Measurements from ENCODE around the gene PNMA1.

PNMA1 gene, protein sequence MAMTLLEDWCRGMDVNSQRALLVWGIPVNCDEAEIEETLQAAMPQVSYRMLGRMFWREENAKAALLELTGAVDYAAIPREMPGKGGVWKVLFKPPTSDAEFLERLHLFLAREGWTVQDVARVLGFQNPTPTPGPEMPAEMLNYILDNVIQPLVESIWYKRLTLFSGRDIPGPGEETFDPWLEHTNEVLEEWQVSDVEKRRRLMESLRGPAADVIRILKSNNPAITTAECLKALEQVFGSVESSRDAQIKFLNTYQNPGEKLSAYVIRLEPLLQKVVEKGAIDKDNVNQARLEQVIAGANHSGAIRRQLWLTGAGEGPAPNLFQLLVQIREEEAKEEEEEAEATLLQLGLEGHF

DNA sequence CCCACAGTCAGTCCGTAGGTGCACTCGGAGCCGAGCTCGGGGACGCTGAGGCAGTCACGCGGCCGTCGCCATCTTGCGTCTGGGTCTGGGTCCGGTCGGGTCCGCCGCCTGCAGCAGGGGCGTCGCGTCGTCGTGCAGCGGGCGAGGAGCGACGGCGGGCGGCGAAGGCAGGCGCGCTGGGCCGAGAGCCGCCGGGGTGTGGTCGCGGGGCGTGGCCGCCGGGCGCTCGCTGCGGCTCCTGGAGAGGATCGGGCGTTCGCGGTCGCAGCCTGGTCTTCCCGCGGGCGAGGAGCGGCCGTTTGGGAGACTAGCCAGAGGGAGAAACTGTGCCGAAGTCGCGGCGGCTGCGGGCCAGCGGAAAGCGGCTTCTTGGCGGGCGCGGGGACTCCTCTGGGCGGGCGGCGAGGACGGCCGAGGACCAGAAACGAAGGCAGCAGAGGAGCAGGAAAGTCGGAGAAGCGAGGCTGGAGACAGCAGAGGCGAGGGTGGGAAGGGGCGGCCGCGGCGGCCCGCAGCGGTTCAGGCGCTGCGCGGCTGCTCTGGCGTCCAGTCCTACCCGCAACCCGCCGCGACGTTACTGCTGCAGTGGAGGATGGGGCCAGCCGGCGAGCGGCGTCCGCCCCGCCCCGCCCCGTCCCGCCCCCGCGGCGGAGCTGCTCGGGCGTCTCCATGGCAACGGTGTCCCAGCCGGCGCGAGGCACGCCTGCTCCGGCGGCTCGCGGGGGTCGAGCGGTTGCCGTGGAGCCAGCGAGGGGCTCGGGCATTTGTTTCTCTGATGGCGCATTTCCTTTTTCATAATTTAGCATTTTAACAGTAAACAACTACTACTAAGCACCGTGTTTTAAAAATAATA lies at the start of gene PNMA1:
Gene PNMA1, minus strand, starts transcription at position 582 of the 853 bp plus-strand sequence. CDS start 745 bp downstream, outside the sequence.
- DNase-seq: peak; percentile 83

DNA sequence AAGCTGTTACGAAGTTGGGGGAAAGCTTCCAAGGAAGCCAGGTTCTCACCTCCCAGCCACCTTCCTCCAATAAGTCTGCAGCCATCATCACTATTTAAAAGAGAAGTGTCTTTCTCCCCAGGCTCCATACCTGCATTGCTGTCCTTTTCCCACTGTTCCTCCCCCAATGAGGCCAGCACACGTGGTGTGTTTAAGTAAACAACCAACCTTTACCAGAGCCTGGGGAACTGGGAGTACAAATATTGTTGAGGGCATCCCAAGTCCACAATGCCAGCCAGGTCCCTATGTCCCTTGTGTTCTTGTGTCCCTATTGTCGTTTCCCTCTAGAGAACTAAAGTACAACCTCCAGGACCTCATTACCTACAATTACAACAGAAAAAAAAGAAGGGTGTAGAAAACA lies 49.2 kb upstream of the PNMA1 start:
- no peak for DNase-seq

DNA sequence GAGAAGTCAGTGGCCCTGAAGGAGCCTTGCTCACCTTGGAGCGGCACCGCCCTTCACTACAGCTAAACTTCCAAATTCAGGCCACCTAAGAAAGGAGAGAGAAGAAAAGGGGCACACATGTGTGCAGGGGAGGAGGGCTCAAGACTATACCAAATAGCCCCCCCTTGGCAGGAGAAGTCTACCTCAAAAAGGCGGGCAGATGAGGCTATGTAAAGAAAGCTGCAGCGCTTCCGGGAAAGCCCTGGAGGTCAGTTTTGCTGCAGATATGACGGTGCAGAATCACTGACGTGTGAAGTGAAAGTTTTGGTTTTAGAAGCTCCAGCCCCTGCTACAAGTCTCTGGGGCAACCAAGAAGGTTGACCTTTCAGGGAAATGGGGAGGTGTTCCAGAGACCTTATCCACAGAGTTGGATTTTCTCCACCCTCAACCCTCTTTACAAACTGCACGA lies 48.2 kb upstream of the PNMA1 start:
- DNase-seq: no peak

DNA sequence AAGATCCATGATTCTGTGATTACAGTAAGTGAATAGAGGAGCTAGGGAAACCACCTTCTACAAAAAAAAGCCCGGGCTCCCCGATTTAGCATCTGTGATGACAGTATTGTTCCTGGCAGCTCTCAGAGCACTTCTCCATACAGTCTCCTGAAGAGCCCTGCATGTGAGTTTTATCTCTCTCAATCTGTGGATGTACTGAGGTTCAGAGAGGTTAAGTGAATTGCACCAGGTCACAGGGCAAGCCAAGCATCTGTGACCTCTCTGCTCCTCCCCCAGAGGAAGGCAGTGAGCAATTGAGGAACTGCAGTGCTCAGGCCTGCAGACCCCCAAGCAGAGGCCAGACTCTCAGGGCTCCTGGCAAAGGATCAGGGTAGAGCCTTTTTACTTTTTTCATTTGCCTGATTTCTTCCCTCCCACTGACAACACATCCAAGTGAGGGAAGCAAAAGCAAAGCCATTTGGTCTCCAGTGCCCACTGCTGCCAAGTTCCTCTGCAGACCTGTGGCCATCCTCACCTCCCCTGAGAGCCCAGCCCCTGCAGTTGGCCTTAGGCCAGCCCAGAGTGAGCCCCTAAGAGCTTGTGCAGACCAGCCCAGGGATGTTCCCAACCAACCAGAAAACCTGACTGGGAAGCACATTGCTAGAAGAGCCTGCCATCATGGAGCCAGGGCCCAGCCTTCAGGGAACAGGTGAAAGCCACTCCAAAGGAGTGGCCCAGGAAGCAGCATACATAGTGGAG lies 47.6 kb upstream of the PNMA1 start:
- no peak for DNase-seq

DNA sequence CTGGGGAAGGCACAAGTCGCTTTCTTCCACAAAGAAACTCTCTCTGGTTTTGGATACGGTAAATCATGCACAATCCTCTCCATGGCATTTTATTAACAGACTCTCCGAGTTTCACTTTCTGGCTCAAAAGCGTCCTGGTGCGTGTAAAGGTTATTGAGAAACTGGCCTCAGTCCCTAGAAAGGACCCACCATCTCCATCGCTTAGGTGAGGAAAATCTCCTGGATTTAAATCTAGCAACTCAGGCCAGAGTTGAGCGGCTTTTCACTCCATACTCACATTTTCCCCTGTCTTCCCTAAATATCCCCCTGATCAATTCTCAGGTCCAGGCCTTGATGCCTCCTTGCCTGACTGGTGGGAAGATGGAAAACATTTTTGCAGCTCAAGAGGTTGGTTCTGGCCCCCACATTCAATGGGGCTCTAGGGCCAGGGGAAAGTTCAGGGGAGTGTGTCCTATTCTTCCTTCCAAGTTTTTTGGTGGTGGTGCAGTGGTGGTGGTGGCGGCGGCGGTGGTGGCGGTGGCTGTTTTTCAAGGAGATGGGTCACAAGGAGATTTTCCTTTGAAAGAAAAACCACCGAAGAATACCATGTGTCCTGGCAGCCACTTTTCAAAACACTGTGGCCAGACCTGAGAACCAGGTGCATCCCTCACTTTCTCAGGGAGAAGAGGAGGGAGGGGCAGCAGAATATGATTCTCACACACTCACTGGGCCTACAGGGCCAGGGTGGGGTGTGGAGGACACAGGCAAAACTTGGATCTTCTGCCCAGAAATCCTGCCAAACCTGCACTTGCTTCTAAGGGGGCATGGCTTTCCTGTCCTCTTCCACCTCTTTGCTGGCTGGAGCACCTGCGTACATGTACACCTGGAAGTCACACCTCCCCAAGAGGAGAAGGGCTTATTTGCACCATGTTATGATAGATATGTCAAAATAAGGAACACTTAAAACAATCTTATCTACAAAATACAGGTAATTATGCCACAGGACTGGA lies 46.7 kb upstream of the PNMA1 start:
- no peak for DNase-seq

DNA sequence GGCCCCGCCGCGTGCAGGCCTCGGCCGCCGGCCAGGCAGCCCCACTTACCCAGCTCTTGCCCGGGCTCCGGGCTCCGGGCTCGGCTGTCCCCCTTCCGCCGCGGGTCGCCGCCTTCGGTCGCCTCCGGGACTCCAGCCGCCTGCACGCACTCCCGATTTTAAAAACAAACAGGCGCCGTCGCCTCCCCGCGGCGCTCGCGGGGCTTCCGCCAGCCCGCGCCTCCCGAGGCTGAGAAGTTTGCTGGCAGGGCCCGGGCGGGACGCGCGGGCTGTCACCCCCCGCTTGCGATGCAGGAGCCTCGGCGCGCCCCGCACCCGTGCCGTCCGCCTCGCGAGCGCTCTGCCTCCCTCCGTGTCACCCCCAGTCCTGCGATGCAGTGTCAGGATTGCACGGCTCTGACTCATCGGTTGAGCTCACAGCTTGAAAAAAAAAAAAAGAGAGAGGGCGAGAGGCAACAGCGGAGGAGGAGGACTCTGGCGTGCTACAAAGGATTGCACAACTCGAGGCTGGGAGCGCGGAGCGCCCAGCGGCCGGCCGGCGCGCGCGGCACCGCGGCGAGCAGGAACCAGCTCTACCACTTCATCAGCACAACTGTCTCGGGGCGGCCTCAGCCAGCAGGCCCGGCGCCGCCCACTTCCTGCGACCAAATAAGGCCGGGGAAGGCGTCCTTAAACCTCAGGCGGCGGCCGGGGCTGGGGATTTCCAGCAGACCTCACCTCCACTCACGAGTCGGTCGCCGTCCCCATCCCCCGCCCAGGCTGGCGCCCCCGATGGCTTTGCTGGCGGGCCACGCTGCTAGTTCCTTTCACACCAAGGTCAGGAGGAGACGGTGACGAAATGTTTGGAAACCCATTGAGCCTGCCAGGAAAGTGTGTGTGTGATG lies 45.8 kb upstream of the PNMA1 start:
- peak; percentile 99 for DNase-seq

DNA sequence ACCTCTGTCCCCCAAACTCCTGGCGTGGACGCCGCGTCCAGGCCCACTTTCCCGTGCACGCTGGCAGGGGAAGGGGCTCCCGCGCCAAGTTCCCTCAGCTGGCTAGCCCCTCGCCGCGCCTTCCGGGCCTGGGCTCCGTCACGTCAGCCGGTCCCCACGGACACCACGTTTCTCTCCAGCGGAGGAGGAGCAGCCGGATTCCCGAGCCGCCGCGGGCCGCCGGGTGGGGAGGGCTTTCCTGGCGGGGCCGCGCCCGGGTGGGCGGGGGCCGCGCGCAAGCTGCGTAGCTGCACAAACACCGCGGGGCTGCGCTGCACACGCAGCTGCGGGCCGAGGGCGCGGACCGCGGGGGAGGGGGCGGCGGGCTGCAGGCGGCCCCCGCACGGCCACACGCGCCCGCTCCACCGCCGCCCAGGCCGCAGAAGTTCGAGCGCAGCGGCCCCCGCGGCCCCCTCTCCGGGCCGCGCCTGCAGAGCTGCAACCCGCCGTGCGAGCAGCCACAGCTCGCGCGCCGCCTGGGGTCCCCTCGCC lies 45.1 kb upstream of the PNMA1 start:
- peak; percentile 60 for DNase-seq

DNA sequence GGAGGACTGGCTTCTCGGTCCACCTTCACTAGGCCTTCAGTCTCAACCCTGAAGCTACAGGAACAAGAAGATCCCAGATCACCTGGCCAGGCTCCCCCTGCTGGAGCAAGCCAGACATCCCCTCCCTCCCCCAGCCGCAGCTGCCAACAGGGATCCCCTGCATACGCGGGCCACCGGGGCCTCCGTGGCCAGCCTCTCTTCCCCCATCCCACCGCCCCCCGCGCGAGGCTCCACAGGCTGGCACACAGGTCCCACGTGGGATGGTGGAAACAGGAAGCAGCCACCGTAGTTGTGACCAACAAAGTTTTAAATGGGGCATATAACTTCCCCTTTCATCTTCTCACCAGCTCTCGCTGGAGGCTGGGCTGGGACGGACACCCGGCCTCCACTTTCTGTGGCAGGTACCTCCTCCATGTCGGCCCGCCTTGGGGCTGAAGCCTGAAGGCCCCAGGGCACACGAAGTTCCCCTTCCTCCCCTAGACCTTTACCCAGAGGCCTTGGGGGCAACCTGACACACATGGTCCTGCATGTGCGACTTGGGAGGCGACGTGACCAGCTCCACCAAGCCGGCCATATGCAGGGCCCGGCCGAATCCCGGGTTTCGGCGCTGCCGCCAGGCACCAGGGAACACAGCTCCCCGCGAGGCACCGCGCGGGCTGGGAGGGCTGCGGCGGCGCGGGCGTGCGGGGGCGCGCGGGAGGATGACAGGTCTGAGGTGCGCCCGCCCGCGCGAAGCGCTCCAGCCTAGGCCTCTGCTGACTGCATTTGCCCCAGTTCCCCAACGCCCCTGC lies 44.4 kb upstream of the PNMA1 start:
- DNase-seq: peak; percentile 56

DNA sequence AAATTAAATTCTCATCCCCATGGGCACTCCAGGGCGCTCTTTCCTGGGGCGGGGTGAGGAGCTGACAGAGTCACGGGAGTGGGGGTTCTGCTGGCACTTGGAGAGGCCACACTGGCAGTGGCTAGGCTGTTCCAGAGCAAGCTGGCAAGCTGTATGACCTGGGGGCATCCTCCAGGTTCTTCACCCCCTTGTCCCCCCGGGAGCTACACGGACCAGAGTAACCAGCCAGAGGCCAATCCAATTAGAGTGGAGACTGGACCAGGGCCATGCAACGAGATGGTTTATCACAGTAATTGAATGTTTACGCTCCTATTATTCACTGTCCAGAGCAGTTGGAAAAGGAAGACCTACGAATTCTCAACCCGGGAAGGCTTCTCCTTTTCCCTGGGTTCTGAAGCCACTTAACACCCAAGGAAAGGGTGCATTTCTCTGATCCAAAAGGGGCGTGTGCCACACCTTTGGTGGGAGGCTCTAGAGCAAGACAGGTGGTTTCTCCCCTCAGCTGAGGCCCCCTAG lies 43.8 kb upstream of the PNMA1 start:
- DNase-seq: no peak

DNA sequence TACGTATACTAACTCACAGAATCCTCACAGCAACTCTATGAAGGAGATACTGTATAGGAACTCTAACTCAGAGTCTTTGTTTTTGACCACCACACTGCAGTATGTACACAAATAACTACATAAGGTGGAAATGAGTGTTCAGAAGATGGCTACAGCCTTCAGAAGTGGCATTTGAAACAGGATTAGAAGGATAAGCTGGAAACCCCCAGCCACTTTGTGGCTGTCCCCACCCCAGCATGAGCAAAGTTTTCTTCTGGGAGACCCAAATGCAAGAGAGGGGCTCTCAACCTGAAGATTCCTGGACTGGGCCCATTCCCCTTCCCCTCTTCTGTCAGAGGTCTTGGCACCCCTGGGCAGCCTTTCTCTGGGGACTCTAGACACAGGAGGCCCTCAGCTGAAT lies 43.2 kb upstream of the PNMA1 start:
- DNase-seq: no peak

DNA sequence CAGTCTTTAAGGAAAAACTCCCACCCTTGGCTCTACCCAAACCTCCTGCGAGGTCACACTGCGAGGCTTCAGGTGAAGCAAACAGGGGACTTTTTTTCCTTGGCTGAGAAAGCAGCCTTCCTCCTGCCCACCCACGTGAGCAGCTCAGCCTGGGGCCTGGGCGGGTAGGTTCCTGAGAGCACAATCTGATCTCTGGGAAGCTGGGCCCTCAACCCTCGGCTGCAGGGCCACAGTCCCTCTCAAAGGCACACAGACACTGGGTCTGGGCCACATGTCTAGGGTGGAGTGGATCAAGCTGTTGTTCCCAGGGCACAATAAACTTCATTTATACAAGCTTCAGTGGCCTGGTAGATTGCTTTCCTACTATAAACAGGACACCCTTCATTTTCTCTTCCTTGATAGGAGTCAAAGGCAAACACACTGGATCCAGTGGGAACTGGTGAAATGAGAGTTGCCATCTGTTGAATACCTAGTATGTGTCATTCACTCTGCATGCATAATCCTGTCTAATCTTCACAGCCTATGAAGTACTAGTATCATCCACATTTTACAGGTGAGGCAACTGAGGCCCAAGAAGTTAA lies 41.3 kb upstream of the PNMA1 start:
- DNase-seq: no peak

DNA sequence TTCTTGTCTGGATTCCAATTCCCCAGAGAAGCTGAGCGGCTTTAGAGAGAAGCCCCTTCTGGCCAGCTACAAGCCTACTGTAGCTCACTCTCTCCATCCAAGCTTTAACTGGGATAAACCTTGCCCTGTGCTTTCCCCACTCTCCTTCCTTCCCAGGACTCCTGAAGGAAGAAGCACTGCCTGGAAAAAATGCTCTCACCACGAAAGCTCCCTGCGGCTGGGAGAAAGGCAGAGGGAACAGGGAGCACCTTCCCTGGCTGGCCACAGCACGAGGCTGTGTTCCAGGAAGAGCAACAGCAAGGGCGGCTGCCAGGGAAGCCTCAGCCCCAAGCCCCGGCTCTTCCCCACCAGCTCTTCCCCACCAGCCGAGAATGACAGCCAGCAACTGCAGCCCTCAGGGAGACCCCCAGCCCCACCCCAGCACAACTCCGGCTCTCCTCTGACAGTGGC lies 40.8 kb upstream of the PNMA1 start:
- peak; percentile 72 for DNase-seq

DNA sequence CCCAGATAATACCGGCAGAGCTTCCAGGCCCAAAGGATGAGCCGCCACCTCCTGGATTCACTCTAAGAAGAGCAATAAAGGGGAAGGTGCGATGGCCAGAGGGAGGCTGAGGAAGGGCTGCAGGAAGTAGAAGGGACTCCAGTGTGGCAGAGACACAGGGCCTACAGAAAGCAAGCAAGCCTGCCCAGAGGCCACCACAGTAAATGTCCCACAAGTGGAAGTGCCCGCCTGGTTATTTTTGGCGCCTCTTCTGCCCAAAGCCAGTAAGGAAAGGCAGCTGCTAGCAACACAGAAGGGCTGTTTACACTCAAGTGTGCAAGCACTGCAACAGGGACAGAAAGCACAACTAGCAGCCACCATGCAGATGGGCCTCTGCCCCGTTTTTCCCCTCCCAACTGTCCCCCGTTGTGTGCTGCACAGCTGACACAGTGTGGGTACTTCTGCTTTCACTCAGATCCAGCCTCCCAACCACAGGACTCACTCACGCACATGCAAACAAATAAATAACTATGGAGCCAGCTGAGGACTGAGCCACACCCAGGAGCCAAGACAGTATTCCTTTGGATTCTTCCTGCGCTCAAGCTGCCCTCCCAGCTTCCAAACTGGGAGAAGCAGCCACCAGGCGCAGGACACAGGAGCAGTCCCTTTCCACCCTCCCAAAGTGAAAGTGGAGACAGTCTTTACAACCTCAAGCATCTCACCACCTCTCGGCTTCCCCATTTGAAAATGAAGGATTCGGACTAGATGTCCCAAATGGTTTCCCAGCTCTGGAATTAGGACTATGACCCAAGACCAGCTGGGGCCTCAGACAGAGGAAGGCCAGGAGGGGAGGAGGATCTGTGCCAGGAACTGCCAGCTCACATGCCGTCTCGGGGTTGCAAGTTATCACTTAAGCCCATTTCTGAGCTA lies 40.0 kb upstream of the PNMA1 start:
- DNase-seq: no peak

DNA sequence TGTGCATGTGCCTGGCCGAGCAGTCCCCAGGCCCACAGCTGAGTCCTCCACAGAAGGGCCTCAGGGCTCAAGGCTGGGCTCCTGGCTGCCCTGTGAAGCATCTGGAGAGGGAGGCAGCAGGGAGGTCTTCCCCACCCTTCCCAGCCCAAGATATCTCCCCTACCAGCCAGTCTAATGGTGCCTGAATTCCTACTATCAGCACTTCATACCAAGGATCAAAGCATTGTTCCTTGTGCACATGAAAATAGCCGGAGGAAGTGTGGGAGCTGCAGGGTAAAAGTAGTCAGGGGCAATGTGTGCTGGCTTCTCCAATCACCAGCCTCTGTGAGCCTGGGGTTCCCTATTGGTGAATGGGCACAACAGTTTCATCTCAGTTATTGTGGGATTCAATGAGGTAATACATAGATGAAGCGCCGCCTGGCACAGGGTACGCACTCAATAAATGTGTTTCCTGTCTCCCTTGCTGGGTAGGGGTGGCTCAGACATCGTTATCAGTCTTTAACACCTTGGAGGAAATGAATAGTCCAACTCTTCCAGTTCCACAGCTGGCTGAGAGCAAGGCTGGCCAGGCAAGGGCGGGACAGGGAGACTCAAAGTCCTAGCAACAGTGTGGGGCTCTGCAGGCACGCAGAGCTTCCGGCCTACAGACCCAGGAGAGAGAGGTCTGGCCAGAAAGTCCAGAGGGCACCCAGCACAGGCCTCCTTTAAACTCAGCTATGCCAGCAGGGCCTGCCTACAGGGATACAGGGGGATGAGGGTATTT lies 39.1 kb upstream of the PNMA1 start:
- DNase-seq: no peak

DNA sequence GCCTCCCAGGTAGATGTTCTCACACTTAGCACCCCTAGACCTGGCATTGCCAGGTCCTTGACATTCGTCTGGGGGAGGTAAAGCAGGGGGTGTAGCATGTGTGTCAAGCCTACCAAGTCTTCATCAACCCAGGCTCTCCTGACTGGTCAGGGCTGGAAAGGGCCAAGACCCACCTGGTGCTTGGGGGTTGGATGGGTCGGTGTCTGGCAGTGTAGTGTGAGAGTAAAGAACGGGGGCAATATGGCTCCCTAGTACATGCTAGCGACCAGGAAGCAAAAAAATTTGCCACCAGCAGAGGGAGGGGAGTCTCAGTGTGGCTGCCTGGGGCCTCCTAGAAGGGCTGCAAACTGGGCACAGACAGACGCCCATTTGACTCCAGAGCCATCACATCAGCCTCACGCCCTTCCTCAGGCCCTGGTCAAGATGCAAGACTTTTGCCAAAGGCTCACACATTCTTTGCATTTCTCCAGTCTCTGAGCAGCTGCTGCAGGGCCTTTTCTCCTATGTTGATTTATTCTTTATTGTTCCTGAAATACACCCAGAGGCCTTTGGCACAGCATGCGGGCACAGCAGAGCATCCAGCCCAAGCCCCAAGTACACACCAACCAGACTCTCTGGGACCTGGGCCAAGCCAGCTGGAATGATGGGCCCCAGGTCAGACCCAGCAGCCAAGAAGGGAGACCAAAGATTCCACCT lies 38.3 kb upstream of the PNMA1 start:
- DNase-seq: peak; percentile 72

DNA sequence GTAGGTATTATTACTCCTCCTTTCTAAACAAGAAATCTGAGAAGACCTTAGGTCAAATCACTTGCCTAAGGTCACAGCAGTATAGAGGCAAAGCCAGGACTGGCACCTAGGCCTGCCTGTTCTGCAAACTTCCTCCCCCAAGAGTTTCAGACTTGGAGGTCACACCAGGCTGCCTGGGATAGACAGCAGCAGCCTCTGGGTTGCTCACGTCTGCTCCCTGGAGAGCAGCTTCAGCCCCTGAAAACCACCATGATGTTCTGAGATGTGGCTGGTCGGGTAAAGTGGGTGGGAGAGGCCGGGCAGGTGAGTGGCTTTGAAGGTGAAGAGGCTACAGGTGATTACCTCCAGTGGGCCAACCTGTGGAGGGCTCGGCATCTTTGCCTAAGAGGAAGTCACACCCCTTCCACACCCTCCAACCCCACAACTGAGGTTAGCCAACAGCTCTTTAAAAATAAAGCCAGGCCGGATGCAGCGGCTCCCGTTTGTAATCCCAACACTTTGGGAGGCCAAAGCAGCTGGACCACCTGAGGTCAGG lies 37.0 kb upstream of the PNMA1 start:
- DNase-seq: no peak
